Suprapubic skin (tissue), 4 donors: ENCODE data around the gene PLXNB3. TPM values are rescaled to one million over a fixed set of nuclear protein-coding genes. Genes with fewer than 3 reads are reported as not detected.
A peak's percentile ranks its signal among the peaks of the same experiment; 100 is the strongest.

Experiments
- DNase-seq, 2 donors: peaks; one replicate each; pipeline ENCODE4 v3.0.0-alpha.2; 2019; ENCODE audit warnings: low spot score in 2 of 2
- H3K27ac ChIP-seq: fragments of 200-600 bp; sonication (generic); one replicate; pipeline ENCODE4 v1.5.1; 2019
- H3K27me3 ChIP-seq: fragments of 200-600 bp; sonication (generic); one replicate; pipeline ENCODE4 v1.5.1; 2019
- H3K36me3 ChIP-seq: fragments of 200-600 bp; sonication (generic); one replicate; pipeline ENCODE4 v1.5.1; 2019
- H3K4me1 ChIP-seq: fragments of 200-600 bp; sonication (generic); one replicate; pipeline ENCODE4 v1.5.1; 2019
- H3K4me3 ChIP-seq: fragments of 200-600 bp; sonication (generic); one replicate; pipeline ENCODE4 v1.5.1; 2019; ENCODE audit warnings: mild to moderate bottlenecking
- H3K9me3 ChIP-seq: fragments of 200-600 bp; sonication (generic); one replicate; pipeline ENCODE4 v1.5.1; 2019
- CTCF ChIP-seq, 2 donors: fragments of 200-600 bp in 1 of 2; fragments of 450-650 bp in 1 of 2; sonication (generic) in 1 of 2; IDR thresholded peaks; one replicate each; pipeline ENCODE4 v1.5.1; 2016 to 2019; ENCODE audit warnings: antibody characterized with exemption in 2 of 2, mild to moderate bottlenecking in 1 of 2, moderate library complexity in 1 of 2
- EP300 ChIP-seq: sonication (generic); formaldehyde crosslinking; IDR thresholded peaks from one replicate; pipeline ENCODE4 v1.6.1; 2017; ENCODE audit warnings: antibody characterized with exemption
- POLR2A ChIP-seq, 2 donors: fragments of 450-650 bp; IDR thresholded peaks; one replicate each; pipeline ENCODE4 v1.6.1; 2017; ENCODE audit warnings: antibody characterized with exemption in 2 of 2, mild to moderate bottlenecking in 2 of 2, moderate library complexity in 2 of 2
- POLR2AphosphoS5 ChIP-seq, 3 donors: sonication (generic); formaldehyde crosslinking; IDR thresholded peaks; one replicate each; pipeline ENCODE4 v1.6.1; 2017; ENCODE audit warnings: antibody characterized with exemption in 3 of 3
- WGBS: methylation state at CpG from one replicate; pipeline ENCODE4 v1.1.5; 2018; 5-methylcytosine and 5-hydroxymethylcytosine counted together
- total RNA-seq, 4 donors: library from RNA; depleted of rRNA; stranded (reverse); fragments of >200 nt; gene quantifications; one replicate each; pipeline ENCODE4 v1.1.0, GENCODE V29; 2016

Gene PLXNB3
- total RNA-seq, 4 donors from 2014 or later: 13.5 to 23.9 (median 19.8) TPM

GRCh38 chrX:153725039-153725831 is 38.8 kb upstream of the PLXNB3 start:
- DNase-seq: no peak
- Histone ChIP-seq H3K4me3 (peak overlapping the region; percentile 73), H3K36me3 (peaks cover 8% of the 10 kb centered on the region), H3K27me3 (no peaks in the 10 kb centered on the region), H3K4me1 (peaks cover 55% of the 10 kb centered on the region), H3K27ac (peak overlapping the region; percentile 92), H3K9me3 (no peaks in the 10 kb centered on the region)
- TF ChIP-seq EP300 (no peak), CTCF (IDR thresholded peaks at IDR 0.05) (no peak), POLR2AphosphoS5 (IDR thresholded peaks at IDR 0.05) (no peak), POLR2A (IDR thresholded peaks at IDR 0.05) (no peak)
- WGBS: 64% methylated on average over 16 of the region's 55 CpGs

- WGBS: 92% methylated on average over 31 of the region's 35 CpGs
- no peak for DNase-seq
- TF ChIP-seq CTCF (IDR thresholded peaks at IDR 0.05) (no peak), POLR2A (IDR thresholded peaks at IDR 0.05) (no peak), EP300 (no peak), POLR2AphosphoS5 (IDR thresholded peaks at IDR 0.05) (no peak)
- peaks cover 52% of the 10 kb centered on the region for H3K4me1 ChIP-seq
- H3K36me3 ChIP-seq: peaks cover 2% of the 10 kb centered on the region
- peak overlapping the region; percentile 92 for H3K27ac ChIP-seq
- H3K9me3 ChIP-seq: no peaks in the 10 kb centered on the region
- H3K27me3 ChIP-seq: no peaks in the 10 kb centered on the region
- H3K4me3 ChIP-seq: peak overlapping the region; percentile 73
Observed at GRCh38 chrX:153725832-153726285, 38.2 kb upstream of the PLXNB3 start.

GRCh38 chrX:153726286-153727122 is 37.5 kb upstream of the PLXNB3 start:
- TF ChIP-seq POLR2A (IDR thresholded peaks at IDR 0.05) (no peak), POLR2AphosphoS5 (IDR thresholded peaks at IDR 0.05) (no peak), CTCF (IDR thresholded peaks at IDR 0.05) (no peak)
- H3K36me3 ChIP-seq: no peaks in the 10 kb centered on the region
- peaks cover 52% of the 10 kb centered on the region for H3K4me1 ChIP-seq
- DNase-seq: no peak
- peak overlapping the region; percentile 92 for H3K27ac ChIP-seq
- H3K9me3 ChIP-seq: no peaks in the 10 kb centered on the region
- WGBS: 60% methylated on average over 13 of the region's 35 CpGs
- peak overlapping the region; percentile 73 for H3K4me3 ChIP-seq
- no peaks in the 10 kb centered on the region for H3K27me3 ChIP-seq

GRCh38 chrX:153727123-153727931 is 36.7 kb upstream of the PLXNB3 start:
- no peak for DNase-seq
- Histone ChIP-seq H3K9me3 (no peaks in the 10 kb centered on the region), H3K36me3 (no peaks in the 10 kb centered on the region), H3K27ac (peak overlapping the region; percentile 92), H3K4me1 (peaks cover 46% of the 10 kb centered on the region), H3K27me3 (no peaks in the 10 kb centered on the region), H3K4me3 (peak overlapping the region; percentile 73)
- TF ChIP-seq EP300: no peak
- no peak for TF ChIP-seq POLR2A (IDR thresholded peaks at IDR 0.05)
- TF ChIP-seq POLR2AphosphoS5 (IDR thresholded peaks at IDR 0.05): no peak
- no peak for TF ChIP-seq CTCF (IDR thresholded peaks at IDR 0.05)
- 47% methylated on average over 14 of the region's 23 CpGs for WGBS
